H9 (cell line): ENCODE results near the gene POU6F2. TPM values are rescaled to one million over a fixed set of nuclear protein-coding genes. Genes with fewer than 3 reads are reported as not detected.

Experiments used
- DNase-seq: peaks from one replicate; pipeline ENCODE4 v3.0.0-alpha.2; 2017
- H2AFZ ChIP-seq: one replicate; pipeline ENCODE4 v1.6.1; 2013; ENCODE audit warnings: mild to moderate bottlenecking, low read length, control low read depth, moderate library complexity
- H2AK5ac ChIP-seq: 2 replicates; pipeline ENCODE4 v1.6.1; 2013; ENCODE audit warnings: low read length, control low read depth, mixed read lengths; ENCODE audit not compliant: insufficient read length
- H2BK120ac ChIP-seq: one replicate; pipeline ENCODE4 v1.6.1; 2013; ENCODE audit warnings: low read depth, mild to moderate bottlenecking, low read length, control low read depth, inconsistent platforms; ENCODE audit not compliant: poor library complexity, severe bottlenecking
- H2BK12ac ChIP-seq: 2 replicates; pipeline ENCODE4 v1.6.1; 2013; ENCODE audit warnings: low read length, control low read depth, mixed read lengths, low read depth; ENCODE audit not compliant: insufficient read length
- H2BK15ac ChIP-seq: 2 replicates; pipeline ENCODE4 v1.6.1; 2013; ENCODE audit warnings: low read depth, low read length, control low read depth
- H2BK20ac ChIP-seq: one replicate; pipeline ENCODE4 v1.6.1; 2013; ENCODE audit warnings: low read depth, mild to moderate bottlenecking, low read length, control low read depth, inconsistent platforms; ENCODE audit not compliant: poor library complexity, severe bottlenecking
- H2BK5ac ChIP-seq: 2 replicates; pipeline ENCODE4 v1.6.1; 2013; ENCODE audit warnings: low read length, control low read depth, mixed read lengths; ENCODE audit not compliant: insufficient read length
- H3K14ac ChIP-seq: 2 replicates; pipeline ENCODE4 v1.6.1; 2013; ENCODE audit warnings: low read length, control low read depth; ENCODE audit not compliant: insufficient read depth
- H3K18ac ChIP-seq: 2 replicates; pipeline ENCODE4 v1.6.1; 2013; ENCODE audit warnings: low read depth, mild to moderate bottlenecking, mixed read lengths, low read length, control low read depth; ENCODE audit not compliant: insufficient read length
- H3K23ac ChIP-seq: 2 replicates; pipeline ENCODE4 v1.6.1; 2013; ENCODE audit warnings: low read length, control low read depth, mixed read lengths, low read depth; ENCODE audit not compliant: insufficient read length
- H3K23me2 ChIP-seq: 2 replicates; pipeline ENCODE4 v1.6.1; 2013; ENCODE audit warnings: low read depth, mild to moderate bottlenecking, mixed read lengths, low read length, control low read depth; ENCODE audit not compliant: insufficient read length, poor library complexity, severe bottlenecking
- H3K27ac ChIP-seq: 2 replicates; pipeline ENCODE4 v1.5.1; 2013; ENCODE audit warnings: low read length, control low read depth, mixed read lengths, low read depth; ENCODE audit not compliant: insufficient read length
- H3K27me3 ChIP-seq: 2 replicates; pipeline ENCODE4 v1.6.1; 2013; ENCODE audit warnings: low read length, control low read depth, inconsistent platforms; ENCODE audit not compliant: insufficient read depth
- H3K4ac ChIP-seq: 2 replicates; pipeline ENCODE4 v1.6.1; 2013; ENCODE audit warnings: low read depth, mild to moderate bottlenecking, control low read depth, inconsistent platforms, low read length, moderate library complexity
- H3K4me1 ChIP-seq: 2 replicates; pipeline ENCODE4 v1.6.1; 2013; ENCODE audit warnings: low read length, control low read depth, inconsistent platforms; ENCODE audit not compliant: insufficient read depth
- H3K4me2 ChIP-seq: 2 replicates; pipeline ENCODE4 v1.6.1; 2013; ENCODE audit warnings: low read length, control low read depth, mixed read lengths; ENCODE audit not compliant: insufficient read length, insufficient read depth
- H3K56ac ChIP-seq: 2 replicates; pipeline ENCODE4 v1.6.1; 2013; ENCODE audit warnings: low read depth, mild to moderate bottlenecking, mixed read lengths, low read length, control low read depth; ENCODE audit not compliant: insufficient read length
- H3K79me1 ChIP-seq: 2 replicates; pipeline ENCODE4 v1.6.1; 2013; ENCODE audit warnings: low read depth, mild to moderate bottlenecking, moderate library complexity, low read length, control low read depth, inconsistent platforms; ENCODE audit not compliant: insufficient read depth, poor library complexity, severe bottlenecking
- H3K79me2 ChIP-seq: 2 replicates; pipeline ENCODE4 v1.6.1; 2013; ENCODE audit warnings: low read length, control low read depth, inconsistent platforms; ENCODE audit not compliant: insufficient read depth
- H3K9ac ChIP-seq: 2 replicates; pipeline ENCODE4 v1.6.1; 2013; ENCODE audit warnings: low read length, control low read depth, mixed read lengths; ENCODE audit not compliant: insufficient read length; ENCODE audit errors: extremely low read depth
- H3K9me3 ChIP-seq: one replicate; pipeline ENCODE4 v1.6.1; 2013; ENCODE audit warnings: low read depth, low read length, inconsistent platforms; ENCODE audit not compliant: control insufficient read depth
- H3T11ph ChIP-seq: one replicate; pipeline ENCODE4 v1.6.1; 2013; ENCODE audit warnings: mild to moderate bottlenecking, low read length, control low read depth, inconsistent platforms
- H4K20me1 ChIP-seq: one replicate; pipeline ENCODE4 v1.6.1; 2013; ENCODE audit not compliant: control insufficient read depth, insufficient read length, insufficient read depth
- H4K5ac ChIP-seq: 2 replicates; pipeline ENCODE4 v1.6.1; 2013; ENCODE audit warnings: low read depth, mild to moderate bottlenecking, mixed read lengths, low read length, control low read depth; ENCODE audit not compliant: insufficient read length
- H4K8ac ChIP-seq: replicated peaks from 2 replicates; pipeline ENCODE4 v1.6.1; 2013; ENCODE audit warnings: low read length, control low read depth, mixed read lengths, low read depth; ENCODE audit not compliant: insufficient read length
- H4K91ac ChIP-seq: 2 replicates; pipeline ENCODE4 v1.6.1; 2013; ENCODE audit warnings: low read depth, mild to moderate bottlenecking, moderate library complexity, mixed read lengths, low read length, control low read depth; ENCODE audit not compliant: insufficient read length
- H3K27ac Mint-ChIP-seq, 3 experiments: 2 replicates in 2 of 3; 3 replicates in 1 of 3; pipeline ENCODE4 v1.8.0; 2020 to 2021; ENCODE audit warnings: mixed read lengths in 3 of 3, mild to moderate bottlenecking in 1 of 3, moderate library complexity in 1 of 3
- H3K27me3 Mint-ChIP-seq: 2 replicates; pipeline ENCODE4 v1.8.0; 2021; ENCODE audit warnings: low read depth, mild to moderate bottlenecking, moderate library complexity, mixed read lengths
- H3K36me3 Mint-ChIP-seq, 3 experiments: 2 replicates in 2 of 3; 3 replicates in 1 of 3; pipeline ENCODE4 v1.8.0; 2020 to 2021; ENCODE audit warnings: low read depth in 3 of 3, mixed read lengths in 3 of 3; ENCODE audit not compliant: insufficient read depth in 1 of 3
- H3K4me1 Mint-ChIP-seq, 2 experiments: 2 replicates each; pipeline ENCODE4 v1.8.0; 2020; ENCODE audit warnings: mixed read lengths in 2 of 2
- H3K4me3 Mint-ChIP-seq, 2 experiments: 2 replicates in 1 of 2; 3 replicates in 1 of 2; pipeline ENCODE4 v1.8.0; 2020 to 2021; ENCODE audit warnings: mild to moderate bottlenecking in 2 of 2, mixed read lengths in 2 of 2, moderate library complexity in 1 of 2
- H3K9me3 Mint-ChIP-seq, 2 experiments: 2 replicates in 1 of 2; 3 replicates in 1 of 2; pipeline ENCODE4 v1.8.0; 2020; ENCODE audit warnings: mild to moderate bottlenecking in 2 of 2, mixed read lengths in 2 of 2, moderate library complexity in 1 of 2
- CTCF ChIP-seq: fragments of 200-600 bp; sonication (generic); conservative IDR thresholded peaks from 3 replicates; pipeline ENCODE4 v1.8.0; 2021; ENCODE audit warnings: antibody characterized with exemption, mild to moderate bottlenecking
- WGBS: extraction: QIAGEN DNeasy Blood & Tissue Kit; methylation state at CpG from one replicate; pipeline ENCODE4 v1.1.7; 2013; ENCODE audit warnings: missing lambda C conversion rate, low lambda C conversion rate, mixed read lengths; ENCODE audit not compliant: insufficient read length; ENCODE audit errors: extremely low coverage; 5-methylcytosine and 5-hydroxymethylcytosine counted together
- total RNA-seq: library from RNA; stranded (reverse); gene quantifications from 2 replicates; pipeline ENCODE4 v1.2.1, GENCODE V29; 2021

The POU6F2 gene
- total RNA-seq, 1 experiment from 2014 or later = 1.9 TPM

- H3K36me3 Mint-ChIP-seq = no peaks in the 10 kb centered on the region; a peak in 1 of 7 replicates
- Histone ChIP-seq H3K27ac (no peak overlapping the region), H2BK120ac (no peak overlapping the region), H3K4ac (no peak overlapping the region), H3K9me3 (no peaks in the 10 kb centered on the region), H2BK15ac (no peak overlapping the region), H3K23me2 (no peaks in the 10 kb centered on the region), H3K79me2 (no peaks in the 10 kb centered on the region), H4K8ac (no peak overlapping the region), H3K79me1 (no peaks in the 10 kb centered on the region), H2AFZ (no peak overlapping the region), H3K23ac (no peak overlapping the region), H2BK20ac (no peak overlapping the region), H2BK5ac (no peak overlapping the region), H3T11ph (no peak overlapping the region), H3K4me2 (no peak overlapping the region), H3K4me1 (no peaks in the 10 kb centered on the region), H3K27me3 (no peaks in the 10 kb centered on the region), H3K56ac (no peak overlapping the region), H4K20me1 (no peaks in the 10 kb centered on the region), H3K9ac (no peak overlapping the region), H4K91ac (no peak overlapping the region), H2AK5ac (no peak overlapping the region), H2BK12ac (no peak overlapping the region), H4K5ac (no peak overlapping the region), H3K14ac (no peak overlapping the region), H3K18ac (no peak overlapping the region)
- H3K27me3 Mint-ChIP-seq = no peaks in the 10 kb centered on the region
- no peak for DNase-seq
- H3K4me3 Mint-ChIP-seq = no peak overlapping the region
- no peak for TF ChIP-seq CTCF
- no peak overlapping the region for H3K27ac Mint-ChIP-seq
- WGBS = no CpG with 5 or more reads among the region's 1 CpG
- no peaks in the 10 kb centered on the region for H3K9me3 Mint-ChIP-seq
- peaks cover 7 to 14% of the 10 kb centered on the region in 2 experiments for H3K4me1 Mint-ChIP-seq
These were observed 220.1 kb downstream of the POU6F2 start for GRCh38 chr7:39197831-39198230.
